Heart left ventricle (tissue), 16 donors: ENCODE data around the gene STAC2. TPM values are rescaled to one million over a fixed set of nuclear protein-coding genes. Genes with fewer than 3 reads are reported as not detected.

Experiments
- ATAC-seq, 4 donors: fragments of 200-7000 bp; cut with Tn5 transposase; one replicate each; pipeline ENCODE4 v1.9.1; 2020 to 2022; ENCODE audit warnings: moderate library complexity in 4 of 4, mild to moderate bottlenecking in 3 of 4, moderate number of reproducible peaks in 1 of 4
- DNase-seq, 5 donors: peaks; one replicate each; pipeline ENCODE4 v3.0.0-alpha.2; 2020
- H3K27ac ChIP-seq, 12 donors: fragments of 200-600 bp; sonication (generic) in 4 of 12; one replicate each; pipeline versions ENCODE4 v1.5.0 to v1.8.0; 2016 to 2022; ENCODE audit warnings: mild to moderate bottlenecking in 2 of 12
- H3K27me3 ChIP-seq, 9 donors: fragments of 200-600 bp; sonication (generic) in 2 of 9; one replicate each; pipeline versions ENCODE4 v1.5.1 to v1.8.0; 2016 to 2022; ENCODE audit warnings: mild to moderate bottlenecking in 3 of 9
- H3K36me3 ChIP-seq, 9 donors: fragments of 200-600 bp; sonication (generic) in 2 of 9; one replicate each; pipeline versions ENCODE4 v1.5.0 to v1.8.0; 2018 to 2022; ENCODE audit warnings: mild to moderate bottlenecking in 2 of 9
- H3K4me1 ChIP-seq, 12 donors: fragments of 200-600 bp; sonication (generic) in 4 of 12; one replicate each; pipeline versions ENCODE4 v1.5.0 to v1.8.0; 2016 to 2022; ENCODE audit warnings: mild to moderate bottlenecking in 3 of 12
- H3K4me3 ChIP-seq, 12 donors: fragments of 200-600 bp; sonication (generic) in 4 of 12; one replicate each; pipeline versions ENCODE4 v1.5.0 to v1.8.0; 2017 to 2022; ENCODE audit warnings: mild to moderate bottlenecking in 9 of 12, moderate library complexity in 4 of 12
- H3K9me3 ChIP-seq, 12 donors: fragments of 200-600 bp; sonication (generic) in 4 of 12; one replicate each; pipeline versions ENCODE4 v1.5.0 to v1.8.0; 2016 to 2022; ENCODE audit warnings: mild to moderate bottlenecking in 1 of 12
- CTCF ChIP-seq, 12 donors: fragments of 200-600 bp; sonication (generic) in 4 of 12; IDR thresholded peaks; one replicate each; pipeline versions ENCODE4 v1.5.0 to v1.8.0; 2018 to 2022; ENCODE audit warnings: antibody characterized with exemption in 12 of 12, mild to moderate bottlenecking in 5 of 12
- POLR2A ChIP-seq, 2 donors: fragments of 450-650 bp; IDR thresholded peaks; one replicate each; pipeline ENCODE4 v1.6.1; 2017; ENCODE audit warnings: antibody characterized with exemption in 2 of 2, mild to moderate bottlenecking in 2 of 2, moderate library complexity in 2 of 2
- WGBS, 4 donors: extraction: QIAGEN DNeasy Blood & Tissue Kit in 2 of 4; methylation state at CpG; one replicate each; pipeline versions ENCODE4 v1.1.5 to v1.1.7; 2013 to 2018; 5-methylcytosine and 5-hydroxymethylcytosine counted together
- intact Hi-C, 10 donors: fragments of 100-400 bp; cut with DNase I; formaldehyde crosslinking; loops; one replicate each; pipeline versions ENCODE4 v1.11.1 to v1.14.2; 2022
- polyA plus RNA-seq, 2 donors: library from polyadenylated mRNA; stranded (reverse); fragments of 200-250 nt; gene quantifications; one replicate each; pipeline ENCODE4 v1.2.3, GENCODE V29; 2013
- total RNA-seq, 9 donors: library from RNA; depleted of rRNA in 2 of 9; stranded (reverse); fragments of >200 nt in 2 of 9; fragmentation: NEBNext Ultra II Directional in 3 of 9; extraction: Animal tissue kit (Norgen Biotek cat#: 25700) in 3 of 9; gene quantifications; one replicate each; pipeline versions ENCODE4 v1.1.0 to v1.2.4, GENCODE V29; 2016 to 2023
- donor health status: ischemic (EF 13 %, LVEDD 7.1; RV severe dilation, severe dysfunction).
- donor health status: healthy with polysubstance abuse.
- donor health status: DM: no; HTN: yes; CAD: no.
- donor health status: DM: no; HTN: no; CAD: no.
- donor health status: ischemic (EF 25% LVEDD 6.9; RV normal size, moderate dysfunction).
- donor health status: ischemic (EF 25% LVEDD 5.7; RV mildly dilated, moderate dysfunction).
- donor health status: healthy.
- donor health status: DM: yes; HTN: yes; CAD: no.
- donor health status: ischemic (EF 35%, LVEDD 5.7; RV mildly dilated, moderate dysfunction).
- donor health status: nonischemic (EF 11% LVEDD 7.7; RV severe dilation, severe dysfunction).
- donor health status: DM: yes; HTN: yes; CAD: no.
- donor health status: PGD.
- donor health status: ischemic (EF 29% LVEDD 5.4; RV normal size, mild dysfunction).
- donor health status: nonischemic (EF 23%, LVEDD 6.1; RV moderate dilation, normal function).

Gene STAC2
- total and polyA plus RNA-seq, 11 donors = 0.16 to 5.3 (median 0.36) TPM

- Histone ChIP-seq H3K27ac (no peak overlapping the region), H3K9me3 (peaks cover 0 to 5% (median 0%) of the 10 kb centered on the region in 12 donors), H3K4me3 (no peak overlapping the region), H3K27me3 (no peaks in the 10 kb centered on the region), H3K36me3 (peaks cover 0 to 10% (median under 1%) of the 10 kb centered on the region in 9 donors), H3K4me1 (peaks cover 0 to 29% (median 9%) of the 10 kb centered on the region in 12 donors)
- ATAC-seq = no peak
- intact Hi-C loops = loop anchor here in 1 of 10 donors (5.0 kb wide), 1 partner anchor 190 kb away; no protein-coding TSS in a partner anchor
- DNase-seq = no peak
- TF ChIP-seq POLR2A (IDR thresholded peaks at IDR 0.05) = no peak
- no peak for TF ChIP-seq CTCF (IDR thresholded peaks at IDR 0.05)
- WGBS, 4 donors = 90 to 95% (median 95%) methylated on average over 5 of the region's 5 CpGs
These were observed 53.8 kb downstream of the STAC2 start for GRCh38 chr17:39171933-39172332.

DNA sequence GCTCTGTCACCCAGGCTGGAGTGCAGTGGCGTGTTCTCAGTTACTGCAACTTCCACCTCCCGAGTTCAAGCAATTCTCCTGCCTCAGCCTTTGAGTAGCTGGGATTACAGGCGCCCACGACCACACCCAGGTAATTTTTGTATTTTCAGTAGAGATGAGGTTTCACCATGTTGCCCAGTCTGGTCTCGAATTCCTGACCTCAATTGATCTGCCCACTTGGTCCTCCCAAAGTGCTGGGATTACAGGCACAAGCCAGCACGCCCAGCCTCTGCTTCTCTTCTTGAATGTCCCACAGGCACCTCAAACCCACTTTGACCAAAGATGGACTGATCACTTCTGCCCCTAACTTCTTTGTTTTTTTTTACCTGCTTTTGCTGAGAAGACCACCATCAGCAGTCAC is 55.2 kb downstream of the STAC2 start:
- no peak for ATAC-seq
- no peak for DNase-seq
- Histone ChIP-seq H3K27me3 (no peaks in the 10 kb centered on the region), H3K27ac (no peak overlapping the region), H3K9me3 (peaks cover 0 to 5% (median 0%) of the 10 kb centered on the region in 12 donors), H3K4me3 (no peak overlapping the region), H3K36me3 (peaks cover 0 to 1% (median 0%) of the 10 kb centered on the region in 9 donors), H3K4me1 (peaks cover 0 to 39% (median 15%) of the 10 kb centered on the region in 12 donors)
- TF ChIP-seq CTCF (IDR thresholded peaks at IDR 0.05) = no peak
- TF ChIP-seq POLR2A (IDR thresholded peaks at IDR 0.05) = no peak
- WGBS, 4 donors = 80 to 89% (median 85%) methylated on average over 6 of the region's 6 CpGs
- intact Hi-C loops = loop anchor here in 1 of 10 donors (5.0 kb wide), 1 partner anchor 188 kb away; no protein-coding TSS in a partner anchor

DNA sequence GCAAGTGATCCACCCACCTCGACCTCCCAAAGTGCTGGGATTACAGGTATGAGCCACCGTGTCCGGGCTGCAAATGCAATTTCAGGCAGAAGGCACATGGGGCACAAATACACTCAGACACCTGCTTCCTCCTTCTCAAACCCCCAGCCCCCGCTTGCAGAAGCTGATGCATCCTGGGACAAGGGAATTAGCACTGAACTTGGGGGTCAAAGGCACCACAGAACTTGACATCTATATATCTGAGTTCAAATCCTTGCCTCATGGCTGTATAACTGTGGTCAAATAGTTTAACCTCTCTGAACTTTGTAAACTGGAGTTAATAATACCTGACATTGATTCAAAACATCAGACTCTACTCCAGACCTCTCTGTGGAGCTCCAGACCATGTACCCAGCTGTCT is 55.6 kb downstream of the STAC2 start:
- TF ChIP-seq POLR2A (IDR thresholded peaks at IDR 0.05) (no peak), CTCF (IDR thresholded peaks at IDR 0.05) (no peak)
- H3K4me1 ChIP-seq = peaks cover 0 to 39% (median 19%) of the 10 kb centered on the region in 12 donors
- H3K27me3 ChIP-seq = no peaks in the 10 kb centered on the region
- intact Hi-C loops = loop anchor here in 1 of 10 donors (5.0 kb wide), 1 partner anchor 188 kb away; no protein-coding TSS in a partner anchor
- DNase-seq = no peak
- ATAC-seq = no peak
- WGBS, 4 donors = 73 to 81% (median 78%) methylated on average over 4 of the region's 4 CpGs
- no peak overlapping the region for H3K27ac ChIP-seq
- peaks cover 0 to 5% (median 0%) of the 10 kb centered on the region in 12 donors for H3K9me3 ChIP-seq
- H3K36me3 ChIP-seq = no peaks in the 10 kb centered on the region
- H3K4me3 ChIP-seq = no peak overlapping the region

DNA sequence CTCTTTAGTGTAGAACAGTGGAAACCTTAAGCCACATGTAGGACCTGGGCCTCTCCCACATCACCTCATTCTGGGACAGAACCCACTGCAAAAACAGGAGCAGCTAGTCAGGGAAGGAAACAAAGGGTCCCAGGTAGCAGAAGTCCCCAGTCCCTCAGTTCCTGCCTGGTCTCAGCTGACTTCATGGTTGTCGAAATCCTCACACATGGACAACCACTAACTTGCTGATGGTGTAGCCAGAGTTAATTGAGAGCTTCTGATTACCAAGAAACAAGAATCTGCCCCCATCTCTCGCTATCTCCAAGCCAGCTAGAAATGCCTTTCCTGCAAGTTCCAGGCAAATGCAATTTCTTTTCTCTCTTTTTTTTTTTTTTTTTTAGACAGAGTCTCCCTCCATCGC is 56.2 kb downstream of the STAC2 start:
- DNase-seq (no peak), ATAC-seq (no peak)
- Histone ChIP-seq H3K27me3 (no peaks in the 10 kb centered on the region), H3K27ac (no peak overlapping the region), H3K4me1 (peaks cover 0 to 38% (median 20%) of the 10 kb centered on the region in 12 donors), H3K4me3 (no peak overlapping the region), H3K9me3 (peaks cover 0 to 5% (median 0%) of the 10 kb centered on the region in 12 donors), H3K36me3 (no peaks in the 10 kb centered on the region)
- intact Hi-C loops = loop anchor here in 2 of 10 donors (10.0 kb wide), 2 partner anchors 65 to 305 kb away; no protein-coding TSS in a partner anchor
- TF ChIP-seq CTCF (IDR thresholded peaks at IDR 0.05) (no peak), POLR2A (IDR thresholded peaks at IDR 0.05) (no peak)
- 76 to 90% (median 89%) methylated on average over 3 of the region's 3 CpGs for WGBS, 4 donors
